C4-2B (cell line): ENCODE measurements around the gene GTF3A.

Source experiments
- CTCF ChIP-seq: fragments of 450-650 bp; conservative IDR thresholded peaks from 2 replicates; pipeline ENCODE4 v1.5.1; 2017; ENCODE audit warnings: mild to moderate bottlenecking
- ZFX ChIP-seq: fragments of 450-650 bp; IDR thresholded peaks from 2 replicates; pipeline ENCODE4 v1.6.1; 2017

- TF ChIP-seq CTCF = peak; percentile 99
- no peak for TF ChIP-seq ZFX
Measured at GRCh38 chr13:27375686-27376326, 48.6 kb upstream of the GTF3A start.
